Ishikawa (cell line): ENCODE data around the gene CMTM5.

Source experiments
- CEBPB ChIP-seq: IDR thresholded peaks from 2 replicates; pipeline ENCODE4 v1.6.1; 2012
- EP300 ChIP-seq: IDR thresholded peaks from 2 replicates; pipeline ENCODE4 v1.6.1; 2012; ENCODE audit warnings: borderline replicate concordance
- FOXM1 ChIP-seq: IDR thresholded peaks from 2 replicates; pipeline ENCODE4 v1.6.1; 2012; ENCODE audit warnings: low read depth, borderline replicate concordance
- NFIC ChIP-seq: IDR thresholded peaks from 2 replicates; pipeline ENCODE4 v1.6.1; 2012
- RAD21 ChIP-seq: IDR thresholded peaks from 2 replicates; pipeline ENCODE4 v1.6.1; 2012; ENCODE audit warnings: low read depth
- YY1 ChIP-seq: IDR thresholded peaks from 2 replicates; pipeline ENCODE4 v1.6.1; 2012; ENCODE audit warnings: low read depth
- ZBTB7A ChIP-seq: IDR thresholded peaks from 2 replicates; pipeline ENCODE4 v1.6.1; 2012; ENCODE audit warnings: low read depth

- no peak for TF ChIP-seq YY1
- TF ChIP-seq CEBPB: no peak
- TF ChIP-seq RAD21: no peak
- TF ChIP-seq FOXM1: no peak
- no peak for TF ChIP-seq NFIC
- no peak for TF ChIP-seq EP300
- no peak for TF ChIP-seq ZBTB7A
Observed at GRCh38 chr14:23370221-23370620, 6.6 kb upstream of the CMTM5 start.
